ENCODE data around the gene ACTN1. TPM values are rescaled to one million over a fixed set of nuclear protein-coding genes. Genes with fewer than 3 reads are reported as not detected.
A peak's percentile ranks its signal among the peaks of the same experiment; 100 is the strongest.

ACTN1 gene
- total RNA-seq (2014; rRNA removed; shearing (Covaris generic)) (257 and 280 TPM in 2 replicates), polyA plus RNA-seq (2016; fragmentation: Nextera tagmentation; extraction: Ambion mirVana) (121 and 129 TPM in 2 replicates)
- long read RNA-seq, transcript ACTN1-201 (21 exons, 3,779 nt), result major isoform, 62 of 80 reads
- long read RNA-seq, partial matches to known transcripts, result 7 of 80 reads
- long read RNA-seq, other reads (novel, unspliced or antisense), result 6 of 80 reads

GRCh38 chr14:68979021-68979721 is at the start of gene ACTN1:
Gene ACTN1, minus strand, starts transcription at chr14:68979302. Its CDS starts 246 bp downstream, at chr14:68979056.
- ATAC-seq, result peak; percentile 75
- Histone ChIP-seq H4K20me1 (replicated peaks; ENCODE audit: insufficient read depth) (peaks cover 26% of the 10 kb centered on the region), H3K4me3 (peak within 1 kb of the TSS; percentile 96), H3K9me2 (ENCODE audit: insufficient read depth) (peaks cover 4% of the 10 kb centered on the region; the same call in 1 of the 2 replicates), H3K27me3 (ENCODE audit: insufficient read depth) (peaks cover 4% of the 10 kb centered on the region; the same call in 1 of the 2 replicates), H3K79me2 (replicated peaks; ENCODE audit: insufficient read depth) (peaks cover 43% of the 10 kb centered on the region), H3F3A (replicated peaks; ENCODE audit: low read depth) (peaks cover 16% of the 10 kb centered on the region; the same call in 1 of the 2 replicates), H3K27ac (ENCODE audit: low read depth) (peak within 1 kb of the TSS; percentile 98), H2AFZ (peak within 1 kb of the TSS; percentile 35; the same call in 1 of the 2 replicates), H3K4me1 (ENCODE audit: insufficient read depth) (peaks cover 49% of the 10 kb centered on the region), H3K4me2 (peak within 1 kb of the TSS; percentile 88), H3K36me3 (ENCODE audit: insufficient read depth) (0 out of 2 replicates have a peak, but pooled peaks cover 3% of the 10 kb centered on the region)
- Mint-ChIP-seq H3K27me3 (ENCODE audit: insufficient read depth, low read depth, poor library complexity) (peaks cover 23% of the 10 kb centered on the region), H3K36me3 (ENCODE audit: low read depth) (peaks cover 34% of the 10 kb centered on the region), H3K4me3 (peak within 1 kb of the TSS; percentile 91), H3K27ac (peak within 1 kb of the TSS; percentile 97), H3K9me3 (no peaks in the 10 kb centered on the region; the same call in 2 of the 3 replicates), H3K4me1 (peaks cover 53% of the 10 kb centered on the region)
- DNase-seq (ENCODE audit: low spot score), result peak; percentile 98
- TF ChIP-seq STAT1 (IDR thresholded peaks at IDR 0.05; ENCODE audit: unreplicated experiment) (no peak), CTCF (conservative IDR thresholded peaks at IDR 0.05; ENCODE audit: low read depth in 2 of 2) (no peak), CREB1 (CRISPR knock-in tag; IDR thresholded peaks at IDR 0.05; ENCODE audit: low read depth) (peak; percentile 68), POLR2AphosphoS5 (IDR thresholded peaks at IDR 0.05; ENCODE audit: low read depth) (peak; percentile 57; the same call in 1 of the 2 replicates)

GRCh38 chr14:69027242-69027913 is 48.3 kb upstream of the ACTN1 start:
- no peak for DNase-seq (ENCODE audit: low spot score)
- no peaks in the 10 kb centered on the region for H3K9me2 ChIP-seq (ENCODE audit: insufficient read depth)
- no peak overlapping the region; the same call in 1 of the 2 replicates for H2AFZ ChIP-seq
- Mint-ChIP-seq H3K36me3 (ENCODE audit: low read depth) (no peaks in the 10 kb centered on the region), H3K27me3 (ENCODE audit: insufficient read depth, low read depth, poor library complexity) (no peaks in the 10 kb centered on the region), H3K4me1 (no peaks in the 10 kb centered on the region; the same call in 2 of the 3 replicates), H3K27ac (no peak overlapping the region), H3K9me3 (no peaks in the 10 kb centered on the region; the same call in 2 of the 3 replicates), H3K4me3 (no peak overlapping the region)
- no peaks in the 10 kb centered on the region for H3K36me3 ChIP-seq (ENCODE audit: insufficient read depth)
- no peaks in the 10 kb centered on the region for H3K4me1 ChIP-seq (ENCODE audit: insufficient read depth)
- H4K20me1 ChIP-seq (replicated peaks; ENCODE audit: insufficient read depth), result no peaks in the 10 kb centered on the region
- H3K4me2 ChIP-seq, result no peak overlapping the region
- no peak overlapping the region for H3K27ac ChIP-seq (ENCODE audit: low read depth)
- no peak overlapping the region for H3K4me3 ChIP-seq
- ATAC-seq, result peak; percentile 56
- no peaks in the 10 kb centered on the region for H3K79me2 ChIP-seq (replicated peaks; ENCODE audit: insufficient read depth)
- no peaks in the 10 kb centered on the region for H3K27me3 ChIP-seq (ENCODE audit: insufficient read depth)
- H3F3A ChIP-seq (replicated peaks; ENCODE audit: low read depth), result no peaks in the 10 kb centered on the region
- TF ChIP-seq REST (IDR thresholded peaks at IDR 0.05; ENCODE audit: unreplicated experiment) (no peak), JUNB (IDR thresholded peaks at IDR 0.05; ENCODE audit: unreplicated experiment) (no peak), EZH2 (IDR thresholded peaks at IDR 0.05; ENCODE audit: low read depth, unreplicated experiment) (no peak), STAT1 (IDR thresholded peaks at IDR 0.05; ENCODE audit: unreplicated experiment) (no peak)
